WERI-Rb-1 (cell line): ENCODE results near the gene ITGA7.

Source experiments
- DNase-seq: peaks from one replicate; pipeline ENCODE4 v3.0.0-alpha.2; 2020
- H3K27ac ChIP-seq: fragments of 250-450 bp; sonication (Bioruptor Pico); 2 replicates; pipeline ENCODE4 v1.5.1; 2020; ENCODE audit warnings: mild to moderate bottlenecking, moderate library complexity
- H3K27me3 ChIP-seq: fragments of 250-450 bp; sonication (Bioruptor Pico); 2 replicates; pipeline ENCODE4 v1.5.1; 2021; ENCODE audit warnings: mild to moderate bottlenecking, low read depth, moderate library complexity; ENCODE audit not compliant: insufficient read depth, severe bottlenecking
- H3K36me3 ChIP-seq: fragments of 250-450 bp; sonication (Bioruptor Pico); 2 replicates; pipeline ENCODE4 v1.5.1; 2020; ENCODE audit warnings: mild to moderate bottlenecking, moderate library complexity
- H3K4me3 ChIP-seq: 2 replicates; pipeline ENCODE4 v1.5.1; 2011; ENCODE audit warnings: low read depth, mild to moderate bottlenecking, control low read depth, low read length
- H3K9me3 ChIP-seq: fragments of 250-450 bp; sonication (Bioruptor Pico); 2 replicates; pipeline ENCODE4 v1.5.1; 2021; ENCODE audit warnings: mild to moderate bottlenecking, moderate library complexity; ENCODE audit not compliant: severe bottlenecking
- TF ChIP-seq, protein P1 (sequence below): IDR thresholded peaks from 2 replicates; pipeline ENCODE4 v1.5.1; 2011; ENCODE audit warnings: low read depth, mild to moderate bottlenecking, control low read depth, inconsistent platforms, low read length

The ITGA7 gene

DNA sequence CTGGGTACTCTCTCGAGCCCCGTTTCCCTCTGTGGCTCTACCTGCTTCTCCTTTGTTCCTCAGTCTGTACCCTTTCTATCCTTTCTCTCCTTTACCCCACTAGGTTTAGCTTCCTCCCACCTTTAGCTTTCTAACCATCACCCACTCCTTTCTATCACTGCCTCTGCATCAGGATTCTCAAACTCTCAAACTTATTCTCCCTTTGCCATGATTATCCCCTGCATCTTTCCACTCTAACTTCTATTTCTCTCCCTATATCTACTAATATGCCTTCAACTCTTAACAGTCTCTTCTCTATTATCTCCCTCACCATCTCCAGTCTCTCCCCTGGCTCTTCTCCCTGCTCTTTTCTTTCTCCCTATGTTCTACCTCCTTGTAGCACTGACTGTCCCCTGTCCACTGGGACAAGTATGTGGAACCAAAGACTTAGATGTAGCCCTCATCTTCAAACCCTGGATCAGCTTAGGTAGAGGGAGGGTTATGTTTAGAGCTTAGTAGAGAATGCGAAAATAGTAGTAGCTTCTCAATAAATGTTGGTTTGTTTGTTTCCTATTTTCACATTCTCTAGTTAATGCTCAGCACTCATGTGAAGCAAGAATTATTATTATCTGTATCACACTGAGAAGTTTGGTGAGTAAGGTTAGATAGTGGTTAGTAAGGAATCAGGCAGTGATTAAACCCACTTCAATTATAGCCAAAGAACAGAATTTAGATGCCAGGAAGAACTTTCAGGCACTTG is 38.6 kb upstream of the ITGA7 start:
- H3K9me3 ChIP-seq, result no peaks in the 10 kb centered on the region
- DNase-seq, result no peak
- no peaks in the 10 kb centered on the region for H3K27me3 ChIP-seq
- TF ChIP-seq, protein P1, sequence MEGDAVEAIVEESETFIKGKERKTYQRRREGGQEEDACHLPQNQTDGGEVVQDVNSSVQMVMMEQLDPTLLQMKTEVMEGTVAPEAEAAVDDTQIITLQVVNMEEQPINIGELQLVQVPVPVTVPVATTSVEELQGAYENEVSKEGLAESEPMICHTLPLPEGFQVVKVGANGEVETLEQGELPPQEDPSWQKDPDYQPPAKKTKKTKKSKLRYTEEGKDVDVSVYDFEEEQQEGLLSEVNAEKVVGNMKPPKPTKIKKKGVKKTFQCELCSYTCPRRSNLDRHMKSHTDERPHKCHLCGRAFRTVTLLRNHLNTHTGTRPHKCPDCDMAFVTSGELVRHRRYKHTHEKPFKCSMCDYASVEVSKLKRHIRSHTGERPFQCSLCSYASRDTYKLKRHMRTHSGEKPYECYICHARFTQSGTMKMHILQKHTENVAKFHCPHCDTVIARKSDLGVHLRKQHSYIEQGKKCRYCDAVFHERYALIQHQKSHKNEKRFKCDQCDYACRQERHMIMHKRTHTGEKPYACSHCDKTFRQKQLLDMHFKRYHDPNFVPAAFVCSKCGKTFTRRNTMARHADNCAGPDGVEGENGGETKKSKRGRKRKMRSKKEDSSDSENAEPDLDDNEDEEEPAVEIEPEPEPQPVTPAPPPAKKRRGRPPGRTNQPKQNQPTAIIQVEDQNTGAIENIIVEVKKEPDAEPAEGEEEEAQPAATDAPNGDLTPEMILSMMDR, result no peak
- H3K36me3 ChIP-seq, result peaks cover 43% of the 10 kb centered on the region
- H3K27ac ChIP-seq, result peak overlapping the region; percentile 80
- peak overlapping the region; percentile 11; the same call in 1 of the 2 replicates for H3K4me3 ChIP-seq

- DNase-seq, result peak; percentile 70
- no peaks in the 10 kb centered on the region for H3K27me3 ChIP-seq
- peak overlapping the region; percentile 80 for H3K27ac ChIP-seq
- TF ChIP-seq, protein P1, result 0 out of 2 replicates have a peak, but pooled peaks have one; percentile 19
- H3K4me3 ChIP-seq, result peak overlapping the region; percentile 41
- H3K36me3 ChIP-seq, result peaks cover 35% of the 10 kb centered on the region
- H3K9me3 ChIP-seq, result no peaks in the 10 kb centered on the region
Observed at GRCh38 chr12:55745361-55746173, 37.9 kb upstream of the ITGA7 start.

GRCh38 chr12:55744340-55745030 is 36.8 kb upstream of the ITGA7 start:
- no peaks in the 10 kb centered on the region for H3K9me3 ChIP-seq
- H3K27me3 ChIP-seq, result no peaks in the 10 kb centered on the region
- H3K4me3 ChIP-seq, result peak overlapping the region; percentile 79
- H3K36me3 ChIP-seq, result peaks cover 25% of the 10 kb centered on the region
- no peak for DNase-seq
- peak overlapping the region; percentile 80 for H3K27ac ChIP-seq
- TF ChIP-seq, protein P1, result no peak

DNA sequence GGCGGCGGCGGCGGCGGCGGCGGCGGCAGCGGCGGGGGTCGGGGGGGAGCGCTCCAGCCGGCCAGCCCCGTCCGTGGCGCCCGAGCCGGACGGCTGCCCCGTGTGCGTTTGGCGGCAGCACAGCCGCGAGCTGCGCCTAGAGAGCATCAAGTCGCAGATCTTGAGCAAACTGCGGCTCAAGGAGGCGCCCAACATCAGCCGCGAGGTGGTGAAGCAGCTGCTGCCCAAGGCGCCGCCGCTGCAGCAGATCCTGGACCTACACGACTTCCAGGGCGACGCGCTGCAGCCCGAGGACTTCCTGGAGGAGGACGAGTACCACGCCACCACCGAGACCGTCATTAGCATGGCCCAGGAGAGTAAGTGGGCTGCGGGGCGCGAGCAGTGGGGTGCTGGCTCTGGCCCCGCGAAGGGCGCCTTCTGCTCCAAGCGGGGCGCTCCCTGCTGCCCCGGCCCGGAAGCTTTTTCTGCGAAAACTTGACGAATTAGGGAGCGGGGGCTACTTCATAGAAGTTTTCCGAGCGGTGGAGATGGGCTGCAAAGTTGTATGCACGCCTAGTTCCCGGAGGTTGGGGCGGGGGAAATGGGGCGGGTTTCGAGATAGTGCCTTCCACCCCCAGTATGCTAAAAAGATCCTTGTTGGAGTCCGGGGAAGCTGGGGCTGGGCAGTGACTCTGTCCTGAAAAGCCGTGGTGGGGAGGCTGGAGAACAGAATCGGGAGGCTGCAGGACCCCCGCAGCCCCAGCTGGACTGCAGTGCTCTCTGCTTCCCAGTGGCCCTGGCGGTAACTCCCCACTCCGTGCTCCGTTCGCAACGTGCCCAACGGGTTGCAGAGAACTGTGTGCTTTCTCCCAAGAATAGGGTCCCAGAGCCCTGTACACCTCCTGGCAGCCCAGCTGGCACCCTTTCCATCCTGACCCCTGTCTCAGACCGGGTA is 36.0 kb upstream of the ITGA7 start:
- TF ChIP-seq, protein P1, result peak; percentile 21; the same call in 1 of the 2 replicates
- peak overlapping the region; percentile 80 for H3K27ac ChIP-seq
- peak overlapping the region; percentile 79 for H3K4me3 ChIP-seq
- H3K27me3 ChIP-seq, result no peaks in the 10 kb centered on the region
- H3K36me3 ChIP-seq, result peaks cover 17% of the 10 kb centered on the region
- H3K9me3 ChIP-seq, result no peaks in the 10 kb centered on the region
- DNase-seq, result peak; percentile 56
